Ascending aorta (tissue), 2 donors: Measurements from ENCODE around the gene TAX1BP1. TPM values are rescaled to one million over a fixed set of nuclear protein-coding genes. Genes with fewer than 3 reads are reported as not detected.
"Not testable (repeated sequence)": the region's sequence is repeated elsewhere in the genome, so short reads cannot be mapped to it uniquely, and the experiment has no call there.

Experiments
- DNase-seq, 2 donors: peaks; one replicate each; pipeline ENCODE4 v3.0.0-alpha.2; 2019; ENCODE audit warnings: low spot score in 2 of 2
- H3K27ac ChIP-seq, 2 donors: fragments of 200-600 bp; sonication (generic); one replicate each; pipeline ENCODE4 v1.5.1; 2016 to 2017; ENCODE audit warnings: mild to moderate bottlenecking in 1 of 2
- H3K27me3 ChIP-seq: fragments of 200-600 bp; sonication (generic); one replicate; pipeline ENCODE4 v1.5.1; 2017
- H3K36me3 ChIP-seq, 2 donors: fragments of 200-600 bp; sonication (generic); one replicate each; pipeline ENCODE4 v1.5.1; 2016
- H3K4me1 ChIP-seq, 2 donors: fragments of 200-600 bp; sonication (generic); one replicate each; pipeline ENCODE4 v1.5.1; 2016 to 2017; ENCODE audit warnings: mild to moderate bottlenecking in 1 of 2
- H3K4me3 ChIP-seq, 2 donors: fragments of 200-600 bp; sonication (generic); one replicate each; pipeline ENCODE4 v1.5.1; 2016 to 2017; ENCODE audit warnings: mild to moderate bottlenecking in 1 of 2
- H3K9me3 ChIP-seq, 2 donors: fragments of 200-600 bp; sonication (generic); one replicate each; pipeline ENCODE4 v1.5.1; 2016
- CTCF ChIP-seq, 3 experiments: fragments of 200-600 bp in 2 of 3; fragments of 450-650 bp in 1 of 3; sonication (generic) in 2 of 3; IDR thresholded peaks; one replicate each; pipeline ENCODE4 v1.5.1; 2016 to 2019; ENCODE audit warnings: antibody characterized with exemption in 3 of 3, mild to moderate bottlenecking in 1 of 3, moderate library complexity in 1 of 3
- intact Hi-C: fragments of 100-400 bp; cut with DNase I; formaldehyde crosslinking; loops from one replicate; pipeline ENCODE4 v1.15.1; 2023
- total RNA-seq: library from RNA; depleted of rRNA; stranded (reverse); fragments of >200 nt; gene quantifications from one replicate; pipeline ENCODE4 v1.1.0, GENCODE V29; 2016

The TAX1BP1 gene
- total RNA-seq, 1 donor from 2014 or later = 32.6 TPM

GRCh38 chr7:27737616-27738015, 2.3 kb upstream of the TAX1BP1 start:
- Histone ChIP-seq H3K36me3 (no peaks in the 10 kb centered on the region), H3K4me3 (no peak overlapping the region), H3K27ac (no peak overlapping the region), H3K4me1 (peaks cover 5 to 14% of the 10 kb centered on the region in 2 donors), H3K9me3 (no peaks in the 10 kb centered on the region), H3K27me3 (no peaks in the 10 kb centered on the region)
- no peak for DNase-seq
- TF ChIP-seq CTCF (IDR thresholded peaks at IDR 0.05) = no peak
- intact Hi-C loops = loop anchor here (5.0 kb wide), 1 partner anchor 60 kb away; no protein-coding TSS in a partner anchor

- Histone ChIP-seq H3K4me1 (peaks cover 5 to 14% of the 10 kb centered on the region in 2 donors), H3K9me3 (no peaks in the 10 kb centered on the region), H3K27ac (peak overlapping the region; percentile 99), H3K36me3 (no peaks in the 10 kb centered on the region), H3K4me3 (peak overlapping the region; percentile 87 to 97), H3K27me3 (no peaks in the 10 kb centered on the region)
- no peak for TF ChIP-seq CTCF (IDR thresholded peaks at IDR 0.05)
- intact Hi-C loops = loop anchor here (5.0 kb wide), 1 partner anchor 62 kb away; no protein-coding TSS in a partner anchor
- DNase-seq = peak in 1 of 2 donors; percentile 67
These were observed 557 bp upstream of the TAX1BP1 start for GRCh38 chr7:27739301-27739908.

GRCh38 chr7:27740449-27741086, 606 bp downstream of the TAX1BP1 start:
- no peaks in the 10 kb centered on the region for H3K27me3 ChIP-seq
- no peak for TF ChIP-seq CTCF (IDR thresholded peaks at IDR 0.05)
- no peaks in the 10 kb centered on the region for H3K36me3 ChIP-seq
- H3K4me3 ChIP-seq = peak overlapping the region; percentile 87 to 97
- peaks cover 5 to 24% of the 10 kb centered on the region in 2 donors for H3K4me1 ChIP-seq
- peak overlapping the region; percentile 99 for H3K27ac ChIP-seq
- DNase-seq = peak; percentile 54 to 91
- H3K9me3 ChIP-seq = no peaks in the 10 kb centered on the region
- intact Hi-C loops = loop anchor here (1.0 to 10.0 kb wide), 3 partner anchors 77 to 344 kb away; no protein-coding TSS in a partner anchor

GRCh38 chr7:27742091-27742710, 2.2 kb downstream of the TAX1BP1 start:
- not testable (repeated sequence) for H3K27ac ChIP-seq

GRCh38 chr7:27745064-27745583, 5.2 kb downstream of the TAX1BP1 start:
- TF ChIP-seq CTCF (IDR thresholded peaks at IDR 0.05) = peak; percentile 27 to 60 (median 42)
- H3K4me3 ChIP-seq = no peak overlapping the region
- H3K27ac ChIP-seq = no peak overlapping the region
- no peaks in the 10 kb centered on the region for H3K9me3 ChIP-seq
- intact Hi-C loops = loop anchor here (10.0 kb wide), 1 partner anchor 340 kb away; no protein-coding TSS in a partner anchor
- H3K36me3 ChIP-seq = peaks cover 8 to 14% of the 10 kb centered on the region in 2 donors
- no peaks in the 10 kb centered on the region for H3K27me3 ChIP-seq
- no peak for DNase-seq
- peaks cover 8 to 25% of the 10 kb centered on the region in 2 donors for H3K4me1 ChIP-seq

More at GRCh38 chr7:27742091-27742710, 2.2 kb downstream of the TAX1BP1 start:
- intact Hi-C loops = loop anchor here (5.0 to 10.0 kb wide), 2 partner anchors 295 to 343 kb away; no protein-coding TSS in a partner anchor
- H3K4me3 ChIP-seq, DNase-seq, H3K36me3 ChIP-seq, H3K27me3 ChIP-seq, H3K9me3 ChIP-seq: not testable (repeated sequence)
- H3K4me1 ChIP-seq = peaks cover 5 to 30% of the 10 kb centered on the region in 2 donors
